Muscle layer of colon (tissue), 2 donors: ENCODE data around the gene AGAP5.

Experiments used
- H3K27ac ChIP-seq: one replicate; pipeline ENCODE4 v1.7.0; 2013; ENCODE audit warnings: low read depth, mild to moderate bottlenecking, low read length, moderate library complexity
- H3K27me3 ChIP-seq, 2 donors: one replicate each; pipeline ENCODE4 v1.7.0; 2013; ENCODE audit warnings: low read length in 2 of 2, mild to moderate bottlenecking in 2 of 2; ENCODE audit not compliant: insufficient read depth in 2 of 2, control insufficient read depth in 1 of 2
- H3K36me3 ChIP-seq: one replicate; pipeline ENCODE4 v1.7.0; 2013; ENCODE audit warnings: mild to moderate bottlenecking, low read length; ENCODE audit not compliant: insufficient read depth
- H3K4me1 ChIP-seq: one replicate; pipeline ENCODE4 v1.7.0; 2013; ENCODE audit warnings: mild to moderate bottlenecking, low read length; ENCODE audit not compliant: insufficient read depth
- H3K4me3 ChIP-seq, 2 donors: one replicate each; pipeline ENCODE4 v1.7.0; 2013; ENCODE audit warnings: low read length in 2 of 2, low read depth in 1 of 2, mild to moderate bottlenecking in 1 of 2, moderate library complexity in 1 of 2
- H3K9ac ChIP-seq: one replicate; pipeline ENCODE4 v1.7.0; 2013; ENCODE audit warnings: low read length
- H3K9me3 ChIP-seq: one replicate; pipeline ENCODE4 v1.7.0; 2013; ENCODE audit warnings: mild to moderate bottlenecking, low read length
- donor health status: abdominal sarcoma.
- donor health status: Adenocarcinoma of cecum.

Gene AGAP5

GRCh38 chr10:73648975-73649829 lies 48.7 kb downstream of the AGAP5 start:
- Histone ChIP-seq H3K4me3 (no peak overlapping the region), H3K27ac (no peak overlapping the region), H3K4me1 (no peaks in the 10 kb centered on the region), H3K36me3 (no peaks in the 10 kb centered on the region), H3K9ac (no peak overlapping the region), H3K27me3 (no peaks in the 10 kb centered on the region), H3K9me3 (no peaks in the 10 kb centered on the region)

- Histone ChIP-seq H3K36me3 (no peaks in the 10 kb centered on the region), H3K4me3 (peak overlapping the region; percentile 87 to 97), H3K9me3 (no peaks in the 10 kb centered on the region), H3K27ac (peak overlapping the region; percentile 80), H3K9ac (peak overlapping the region; percentile 51), H3K27me3 (no peaks in the 10 kb centered on the region), H3K4me1 (no peaks in the 10 kb centered on the region)
Observed at GRCh38 chr10:73647875-73648651, 49.8 kb downstream of the AGAP5 start.

GRCh38 chr10:73647211-73647874 lies 50.6 kb downstream of the AGAP5 start:
- H3K9ac ChIP-seq: peak overlapping the region; percentile 51
- H3K27me3 ChIP-seq: no peaks in the 10 kb centered on the region
- H3K36me3 ChIP-seq: no peaks in the 10 kb centered on the region
- H3K9me3 ChIP-seq: no peaks in the 10 kb centered on the region
- H3K4me3 ChIP-seq: peak overlapping the region; percentile 87 to 97
- H3K27ac ChIP-seq: peak overlapping the region; percentile 80
- H3K4me1 ChIP-seq: no peaks in the 10 kb centered on the region

GRCh38 chr10:73646598-73647041 lies 51.3 kb downstream of the AGAP5 start:
- Histone ChIP-seq H3K27ac (peak overlapping the region; percentile 80), H3K27me3 (no peaks in the 10 kb centered on the region), H3K4me3 (peak overlapping the region in 1 of 2 donors; percentile 87), H3K9me3 (no peaks in the 10 kb centered on the region), H3K36me3 (no peaks in the 10 kb centered on the region), H3K9ac (no peak overlapping the region), H3K4me1 (no peaks in the 10 kb centered on the region)

GRCh38 chr10:73645251-73645650 lies 52.7 kb downstream of the AGAP5 start:
- Histone ChIP-seq H3K36me3 (no peaks in the 10 kb centered on the region), H3K9me3 (no peaks in the 10 kb centered on the region), H3K4me3 (no peak overlapping the region), H3K27ac (no peak overlapping the region), H3K9ac (no peak overlapping the region), H3K4me1 (no peaks in the 10 kb centered on the region), H3K27me3 (no peaks in the 10 kb centered on the region)

DNA sequence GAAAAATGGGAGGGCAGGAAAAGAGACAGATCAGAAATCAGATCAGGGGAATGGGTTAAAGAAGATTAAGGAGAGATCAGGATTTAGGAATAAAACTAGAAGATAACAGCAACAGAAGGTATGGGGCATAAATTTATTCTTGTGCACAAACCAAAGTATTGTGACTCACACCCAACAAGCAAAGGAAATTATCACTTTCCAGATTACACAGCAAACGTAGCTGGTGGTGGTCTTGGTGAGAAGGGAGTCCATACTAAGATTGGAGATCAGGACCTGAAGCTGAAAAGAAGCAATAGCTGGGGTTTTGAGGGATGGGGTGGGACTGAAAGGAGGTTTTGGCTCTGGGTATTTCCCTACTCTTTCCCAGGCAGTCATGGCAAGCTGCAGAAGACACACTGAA lies 53.1 kb downstream of the AGAP5 start:
- H3K9me3 ChIP-seq: no peaks in the 10 kb centered on the region
- no peak overlapping the region for H3K27ac ChIP-seq
- H3K27me3 ChIP-seq: no peaks in the 10 kb centered on the region
- H3K9ac ChIP-seq: no peak overlapping the region
- no peaks in the 10 kb centered on the region for H3K4me1 ChIP-seq
- H3K36me3 ChIP-seq: no peaks in the 10 kb centered on the region
- H3K4me3 ChIP-seq: no peak overlapping the region

GRCh38 chr10:73644015-73644743 lies 53.7 kb downstream of the AGAP5 start:
- H3K4me3 ChIP-seq: no peak overlapping the region
- no peaks in the 10 kb centered on the region for H3K4me1 ChIP-seq
- H3K27me3 ChIP-seq: no peaks in the 10 kb centered on the region
- no peaks in the 10 kb centered on the region for H3K9me3 ChIP-seq
- H3K36me3 ChIP-seq: no peaks in the 10 kb centered on the region
- H3K27ac ChIP-seq: no peak overlapping the region
- no peak overlapping the region for H3K9ac ChIP-seq

DNA sequence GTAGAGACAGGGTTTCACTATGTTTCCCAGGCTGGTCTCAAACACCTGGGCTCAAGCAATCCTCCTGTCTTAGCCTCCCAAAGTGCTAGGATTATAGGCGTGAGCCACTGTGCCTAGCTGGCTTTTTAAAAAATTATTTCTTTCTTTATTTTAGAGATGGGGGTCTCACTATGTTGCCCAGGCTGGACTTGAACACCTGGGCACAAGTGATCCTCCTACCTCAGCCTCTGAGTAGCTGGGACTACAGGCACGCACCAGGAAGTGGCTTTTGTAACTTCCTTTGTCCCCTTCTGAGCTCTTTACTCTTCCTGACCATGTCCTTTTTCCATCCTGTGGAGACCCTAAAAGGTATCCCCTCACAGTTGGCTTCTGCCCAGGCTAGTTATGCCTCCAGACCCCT lies 54.5 kb downstream of the AGAP5 start:
- H3K27ac ChIP-seq: no peak overlapping the region
- H3K9ac ChIP-seq: no peak overlapping the region
- H3K27me3 ChIP-seq: no peaks in the 10 kb centered on the region
- no peaks in the 10 kb centered on the region for H3K9me3 ChIP-seq
- no peaks in the 10 kb centered on the region for H3K36me3 ChIP-seq
- H3K4me1 ChIP-seq: no peaks in the 10 kb centered on the region
- no peak overlapping the region for H3K4me3 ChIP-seq

DNA sequence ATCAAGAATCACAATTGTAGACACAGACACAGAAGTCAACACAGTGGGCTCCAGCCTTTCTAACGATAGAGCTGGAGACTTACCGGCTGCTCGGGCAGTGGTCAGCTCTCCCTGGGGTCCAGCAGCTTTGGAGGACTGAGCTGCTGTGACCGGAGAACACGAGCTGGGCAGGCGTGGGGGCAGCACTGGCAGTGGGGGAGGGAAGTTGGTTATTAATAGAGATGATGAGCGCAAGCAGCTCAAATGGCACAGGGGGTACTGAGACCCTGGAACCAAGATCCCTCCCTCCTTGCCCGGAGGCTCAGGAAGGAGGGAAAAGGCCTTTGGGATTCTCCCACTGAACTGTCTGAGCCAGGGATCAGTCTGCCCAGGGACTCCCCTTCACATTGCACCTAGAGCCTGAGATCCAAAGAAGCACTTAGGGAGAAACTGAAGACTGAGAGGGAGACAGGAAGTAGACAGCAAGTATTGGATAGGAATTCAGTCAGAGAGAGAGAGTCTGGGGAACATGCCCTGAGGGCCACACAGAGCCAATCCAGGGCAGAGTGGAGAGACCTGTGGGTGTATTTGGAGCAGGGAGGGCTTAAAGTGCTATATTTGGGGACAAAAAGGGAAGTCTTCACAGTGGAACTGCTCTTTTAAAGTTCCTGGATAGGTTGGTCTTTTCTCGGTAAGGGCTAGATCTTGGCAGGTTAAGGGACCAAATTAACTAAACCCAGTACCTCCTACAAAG lies 56.4 kb downstream of the AGAP5 start, which contains the start of gene MYOZ1:
Gene MYOZ1, minus strand, starts transcription at position 147 of the 733 bp plus-strand sequence. CDS start 1,457 bp downstream, outside the sequence.
- H3K27me3 ChIP-seq: no peaks in the 10 kb centered on the region

DNA sequence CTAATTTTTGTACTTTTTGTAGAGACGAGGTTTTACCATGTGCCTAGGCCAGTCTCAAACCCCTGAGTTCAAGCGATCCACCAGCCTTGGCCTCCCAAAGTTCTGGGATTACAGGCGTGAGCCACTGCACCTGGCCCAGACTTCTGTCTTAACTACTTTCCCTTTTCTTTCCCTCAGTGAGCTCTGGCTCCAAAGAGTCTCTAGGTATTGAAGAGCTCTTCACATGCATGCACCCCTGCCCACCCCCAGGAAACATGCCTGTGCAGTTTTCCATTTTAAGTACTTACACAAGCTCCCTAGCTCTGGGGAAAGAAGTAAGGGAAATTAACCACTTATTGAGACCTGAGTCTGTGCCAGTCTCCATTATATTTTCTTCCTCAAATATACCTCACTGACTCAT lies 58.6 kb downstream of the AGAP5 start:
- no peak overlapping the region for H3K9ac ChIP-seq
- no peaks in the 10 kb centered on the region for H3K4me1 ChIP-seq
- H3K36me3 ChIP-seq: no peaks in the 10 kb centered on the region
- no peak overlapping the region for H3K4me3 ChIP-seq
- H3K27ac ChIP-seq: no peak overlapping the region
- no peaks in the 10 kb centered on the region for H3K27me3 ChIP-seq
- no peaks in the 10 kb centered on the region for H3K9me3 ChIP-seq

More for the DNA sequence above, 56.4 kb downstream of the AGAP5 start, which contains the start of gene MYOZ1:
- no peaks in the 10 kb centered on the region for H3K36me3 ChIP-seq
- H3K27ac ChIP-seq: no peak within 1 kb of the TSS
- no peaks in the 10 kb centered on the region for H3K9me3 ChIP-seq
- no peak within 1 kb of the TSS for H3K4me3 ChIP-seq
- H3K9ac ChIP-seq: no peak within 1 kb of the TSS
- H3K4me1 ChIP-seq: no peaks in the 10 kb centered on the region
